ELR (cell line): Measurements from ENCODE around the gene MAGI2.
"Not testable (repeated sequence)": the region's sequence is repeated elsewhere in the genome, so short reads cannot be mapped to it uniquely, and the experiment has no call there.

ENCODE experiments used
- DNase-seq: peaks from one replicate; pipeline ENCODE4 v3.0.0-alpha.2; 2015; ENCODE audit warnings: low read depth

MAGI2 gene

DNA sequence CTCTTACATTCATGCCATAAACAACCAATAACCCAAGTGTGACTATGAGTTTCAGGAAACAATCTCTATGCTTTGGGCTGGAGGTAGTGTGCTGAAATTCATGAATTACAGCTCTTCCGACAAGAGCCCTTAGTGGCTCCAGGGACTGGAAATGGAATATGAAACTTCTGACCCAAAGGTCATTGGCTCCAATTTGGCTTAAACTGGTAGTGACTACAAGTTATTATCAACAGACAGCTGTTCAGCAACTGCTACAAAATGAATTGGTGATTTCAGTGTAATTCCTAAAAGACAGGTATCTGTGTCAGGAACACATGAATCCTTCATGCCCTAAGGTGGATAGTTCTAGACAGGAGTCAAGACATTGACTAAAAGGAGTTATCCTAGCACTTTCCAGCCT lies 909.5 kb downstream of the MAGI2 start:
- DNase-seq = no peak

DNA sequence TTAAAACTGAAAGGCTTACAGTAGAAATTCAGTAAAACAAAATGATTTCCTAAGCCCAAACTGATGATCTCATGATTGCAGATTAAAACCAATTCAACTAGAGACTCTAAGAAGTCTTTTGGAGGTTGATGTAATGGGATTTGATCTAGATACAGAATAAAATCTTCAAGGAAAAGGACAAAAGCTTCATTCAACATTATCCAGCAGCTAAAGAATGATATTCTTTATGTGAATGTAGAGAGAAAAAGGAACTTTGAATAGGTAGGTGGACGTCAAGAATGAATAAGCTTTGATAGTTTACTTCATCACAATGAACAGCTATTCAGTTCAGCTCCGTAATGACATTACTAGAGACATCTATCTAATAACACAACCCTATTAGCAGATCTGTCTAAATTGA lies 910.5 kb downstream of the MAGI2 start:
- no peak for DNase-seq

DNA sequence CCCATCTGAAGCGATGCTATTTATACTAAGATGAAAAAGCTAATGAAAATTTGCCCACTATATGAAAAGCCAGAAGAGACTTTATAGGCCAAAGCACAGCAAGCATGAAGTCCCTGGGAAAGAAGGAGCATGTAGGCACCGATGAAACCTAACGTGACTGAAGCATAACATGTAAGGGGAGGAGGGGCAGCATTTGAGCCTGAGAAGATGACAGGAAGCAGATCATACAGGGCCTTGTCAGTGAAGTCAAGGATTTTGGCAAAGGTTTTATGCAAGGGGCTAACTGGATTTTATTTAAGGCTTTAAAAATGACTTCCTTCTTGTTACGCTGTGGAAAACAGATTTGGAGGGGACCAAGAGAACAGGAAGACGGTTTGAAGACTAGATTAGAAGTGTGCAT lies 910.9 kb downstream of the MAGI2 start:
- no peak for DNase-seq

DNA sequence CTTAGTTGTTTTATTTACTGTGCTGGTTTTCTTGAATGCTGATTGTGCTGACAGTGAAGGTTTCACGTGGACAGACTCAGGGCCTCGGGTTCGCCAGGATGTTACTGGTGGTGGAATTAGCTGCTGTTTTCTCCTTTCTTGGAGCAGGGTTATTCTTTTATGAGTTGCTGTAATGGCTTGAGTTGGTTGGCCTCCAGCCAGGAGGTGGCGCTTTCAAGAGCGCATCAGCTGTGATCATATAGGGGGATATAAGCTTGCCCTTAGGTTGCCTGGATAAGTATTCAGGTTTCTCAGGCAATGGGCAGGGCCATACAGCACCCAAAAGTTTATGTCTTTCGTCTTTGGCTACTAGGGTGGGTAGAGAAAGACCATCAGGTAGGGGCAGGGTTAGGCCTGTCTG lies 913.6 kb downstream of the MAGI2 start:
- no peak for DNase-seq

DNA sequence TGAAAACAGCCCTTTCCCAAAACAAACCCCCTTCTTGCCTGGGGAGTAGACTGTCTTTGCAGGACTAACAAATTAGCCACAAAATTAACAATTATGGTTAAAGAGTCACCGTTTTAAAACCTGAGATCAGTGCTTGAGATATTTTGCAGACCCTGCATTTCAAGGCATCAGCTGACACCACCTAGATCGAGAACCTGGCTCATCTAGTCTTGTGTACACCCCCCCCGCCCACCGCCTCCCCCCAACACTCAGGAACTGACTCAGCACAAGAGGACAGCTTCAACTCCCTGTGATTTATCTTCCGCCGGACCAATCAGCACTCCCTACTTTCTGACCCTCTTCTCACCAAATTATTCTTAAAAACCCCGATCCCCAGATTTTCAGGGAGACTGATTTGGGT lies 917.8 kb downstream of the MAGI2 start:
- no peak for DNase-seq

DNA sequence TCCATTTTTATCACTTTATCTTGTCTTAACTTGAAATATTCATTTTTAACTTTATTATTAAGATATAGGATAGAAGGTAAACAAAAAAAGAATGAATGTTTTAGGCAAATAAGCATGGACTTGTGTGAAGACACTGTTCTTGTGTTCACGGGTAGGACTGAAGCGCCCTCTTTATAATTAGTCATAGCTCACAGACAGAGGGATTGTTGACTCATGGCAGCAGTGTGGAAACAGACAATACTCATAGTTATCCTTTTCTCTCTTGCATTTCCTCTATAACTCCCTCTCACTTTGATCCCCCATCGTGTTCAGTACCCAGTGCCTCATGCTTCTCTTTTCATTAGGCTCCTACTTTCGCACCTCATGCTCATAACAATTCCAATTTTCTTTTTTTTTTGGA lies 923.1 kb downstream of the MAGI2 start:
- peak; percentile 62 for DNase-seq

DNA sequence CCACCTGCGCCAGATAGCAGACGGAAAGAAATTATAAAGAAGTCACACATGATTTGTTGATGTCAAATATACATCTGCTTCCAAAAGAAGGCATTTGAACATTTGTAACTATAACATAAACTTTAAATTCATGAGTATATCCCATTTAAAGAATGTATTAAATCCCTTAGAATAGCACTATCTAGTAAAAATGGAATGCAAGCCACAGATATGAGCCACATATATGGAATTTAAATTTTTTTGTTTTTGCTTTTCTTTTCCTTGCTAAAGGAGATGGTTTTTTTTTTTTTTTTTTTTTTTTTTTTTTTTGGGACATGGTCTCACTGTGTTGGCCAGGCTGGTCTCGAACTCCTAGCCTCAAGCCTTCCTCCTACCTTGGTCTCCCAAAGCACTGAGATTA lies 924.1 kb downstream of the MAGI2 start:
- DNase-seq = peak; percentile 11

DNA sequence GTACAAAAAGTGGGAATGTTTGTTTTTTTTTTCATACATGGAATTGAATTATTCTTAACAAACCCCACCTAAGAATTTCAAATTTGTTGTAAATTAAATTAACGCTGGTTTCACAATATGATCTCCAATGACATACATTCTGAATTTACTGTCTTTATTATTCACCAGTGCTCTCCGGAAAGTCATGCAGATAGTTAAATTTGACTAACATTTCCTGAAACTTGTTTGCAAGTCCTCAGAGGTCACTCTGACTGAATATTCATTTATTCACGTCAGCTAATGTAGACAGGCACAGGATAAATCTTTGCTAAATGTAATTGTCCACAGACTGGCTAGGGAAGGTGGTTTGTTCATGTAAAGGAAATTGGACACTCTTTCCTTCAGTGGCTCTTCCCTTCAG lies 924.5 kb downstream of the MAGI2 start:
- no peak for DNase-seq

DNA sequence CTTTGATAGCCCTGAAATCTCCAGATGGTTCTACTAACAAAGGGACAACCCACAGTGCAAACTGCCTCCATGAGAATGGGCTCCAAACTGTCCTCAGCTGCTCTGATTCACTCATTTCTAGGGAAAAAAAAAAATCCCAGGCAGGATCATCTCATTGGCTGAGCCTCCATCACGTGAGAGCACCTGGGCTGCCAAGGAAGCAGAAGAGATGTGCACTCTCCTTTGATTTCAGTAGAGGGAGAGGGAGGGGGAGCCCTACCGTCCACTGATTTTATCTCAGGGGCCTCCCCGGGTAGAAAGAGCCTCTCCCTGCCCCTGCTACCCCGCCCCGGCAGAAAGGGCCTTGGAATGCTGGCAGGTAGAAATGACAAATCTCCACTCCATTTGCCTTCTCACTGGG lies 929.5 kb downstream of the MAGI2 start:
- DNase-seq = no peak

DNA sequence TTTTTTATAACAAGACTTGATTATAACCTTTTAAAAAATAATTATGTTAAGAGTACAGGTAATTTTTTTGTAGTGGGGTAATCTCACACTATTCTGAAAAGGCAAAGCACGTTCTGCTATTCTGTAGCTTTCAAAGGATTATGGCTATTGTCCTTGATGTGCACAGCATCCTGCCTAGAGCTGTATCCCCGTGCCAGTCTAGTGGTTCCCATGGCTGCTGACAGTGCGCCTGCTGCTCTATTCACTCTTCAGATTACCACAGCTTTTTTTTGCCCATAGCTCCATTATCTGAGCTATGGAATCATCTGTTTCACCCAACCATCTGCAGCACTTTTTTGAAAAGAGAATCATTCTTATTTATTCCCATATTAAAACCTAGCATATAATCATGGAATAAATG lies 931.5 kb downstream of the MAGI2 start:
- DNase-seq = no peak

DNA sequence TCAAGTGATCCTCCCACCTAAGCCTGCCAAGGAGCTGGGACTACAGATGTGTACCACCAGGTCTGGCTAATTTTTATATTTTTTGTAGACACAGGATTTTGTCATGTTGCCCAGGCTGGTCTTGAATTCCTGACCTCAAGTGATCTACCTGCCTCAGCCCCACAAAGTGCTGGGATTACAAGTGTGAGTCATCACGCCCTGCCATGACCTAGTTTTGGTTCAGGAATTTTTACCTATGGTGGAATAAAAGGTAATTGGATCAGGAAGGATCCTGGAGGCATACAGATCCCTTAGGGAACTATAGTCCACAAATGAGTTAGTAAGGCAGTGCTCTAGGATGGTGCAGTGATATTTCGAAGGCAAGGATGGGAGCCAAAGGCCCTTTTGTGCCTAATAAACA lies 937.0 kb downstream of the MAGI2 start:
- DNase-seq = no peak

DNA sequence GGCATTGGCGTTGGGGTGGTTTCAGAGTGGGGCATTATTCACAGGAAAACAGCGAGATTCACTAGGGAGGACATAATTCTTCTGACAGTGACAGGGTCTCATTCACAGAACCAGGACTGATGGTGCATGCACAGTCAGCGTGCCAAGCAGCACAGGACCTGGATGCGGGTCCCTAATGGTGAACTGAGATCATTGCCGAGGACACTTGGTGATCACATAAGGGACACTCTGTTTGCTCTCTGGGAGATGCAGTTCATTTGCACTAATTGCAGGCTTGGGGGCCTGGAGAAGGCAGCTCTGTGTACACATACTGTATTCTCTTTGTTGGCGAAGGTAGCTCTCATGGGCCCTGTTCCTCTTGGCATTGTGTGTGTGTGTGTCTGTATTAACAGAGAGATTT lies 938.8 kb downstream of the MAGI2 start:
- DNase-seq = no peak

DNA sequence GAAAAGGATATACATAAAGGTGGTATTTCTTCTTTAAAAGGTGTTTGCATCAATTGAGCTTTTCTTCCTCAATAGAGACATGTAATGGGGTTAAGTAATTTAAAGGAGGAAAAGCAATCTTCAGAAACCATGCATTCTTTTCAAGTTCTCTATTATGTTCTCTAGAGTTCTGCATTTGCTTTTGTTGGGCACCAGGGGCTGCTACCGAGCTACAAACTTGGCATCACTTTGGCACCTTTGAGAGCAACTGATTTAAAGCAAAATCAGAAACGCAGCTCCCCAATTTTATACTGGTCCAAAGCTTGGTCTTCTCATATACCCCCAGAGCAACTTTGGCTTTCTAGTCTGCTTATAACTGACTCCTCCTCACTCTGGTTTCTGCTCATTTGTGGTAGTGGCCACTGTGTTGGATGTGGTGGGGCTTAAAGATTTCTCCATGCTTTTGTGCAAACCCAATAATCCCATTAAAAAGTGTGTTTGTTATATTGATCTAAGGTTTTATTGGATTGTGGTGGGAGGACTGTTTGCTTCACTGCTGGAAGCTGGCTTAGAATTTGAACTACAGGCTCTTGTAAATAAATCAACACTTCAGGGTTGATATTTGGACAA lies 942.8 kb downstream of the MAGI2 start:
- peak; percentile 56 for DNase-seq

DNA sequence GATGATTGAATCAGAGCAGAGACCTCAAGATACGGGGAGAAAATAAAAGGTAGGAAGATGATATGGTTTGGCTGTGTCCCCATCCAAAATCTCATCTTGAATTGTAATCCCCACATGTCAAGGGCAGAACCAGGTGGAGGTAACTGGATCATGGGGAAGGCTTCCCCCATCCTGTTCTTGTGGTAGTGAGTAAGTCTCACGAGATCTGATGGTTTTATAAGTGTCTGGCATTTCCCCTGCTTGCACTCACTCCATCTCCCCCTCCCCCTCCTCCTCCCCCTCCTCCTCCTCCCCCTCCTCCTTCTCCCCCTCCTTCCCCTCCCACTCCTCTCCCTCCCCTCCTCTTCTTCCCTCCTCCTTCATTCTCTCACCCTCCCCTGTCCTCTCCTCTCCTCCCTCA lies 950.2 kb downstream of the MAGI2 start:
- DNase-seq = not testable (repeated sequence)

DNA sequence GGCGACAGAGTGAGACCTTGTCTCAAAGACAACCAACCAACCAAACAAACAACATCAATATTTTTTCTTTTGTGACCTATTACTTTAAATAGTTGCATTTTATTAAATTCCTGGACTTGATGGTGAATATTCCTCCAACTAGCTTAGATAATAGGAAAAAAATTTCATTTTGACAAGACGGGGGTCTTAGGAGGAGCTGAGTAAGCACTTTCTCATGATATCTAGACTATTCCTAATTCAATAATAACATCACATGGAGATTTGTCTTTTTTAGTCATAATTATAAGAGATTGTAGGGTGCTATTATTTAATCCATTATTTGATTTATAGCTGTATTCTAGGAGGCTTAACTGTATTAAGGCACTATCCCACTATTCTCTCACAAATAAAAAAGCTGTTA lies 952.4 kb downstream of the MAGI2 start:
- no peak for DNase-seq

DNA sequence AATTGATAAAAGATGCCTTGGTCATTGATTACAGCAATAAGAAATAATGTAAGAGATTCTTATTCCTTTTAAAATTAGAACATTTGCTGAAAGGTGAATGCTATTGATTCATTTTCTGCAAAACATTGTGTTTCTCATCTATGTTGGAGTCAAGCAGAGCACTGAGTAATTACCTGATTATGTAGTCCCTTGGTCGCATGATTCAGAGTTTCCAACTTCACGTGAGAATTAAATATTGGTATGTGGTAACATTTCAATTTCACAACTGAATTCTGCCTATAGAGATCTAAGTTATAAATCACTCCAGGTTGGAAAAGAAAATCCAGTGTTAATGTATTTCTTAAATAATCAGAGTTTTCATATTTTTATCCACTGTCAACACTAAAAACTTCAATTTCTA lies 953.5 kb downstream of the MAGI2 start:
- DNase-seq = peak; percentile 13

DNA sequence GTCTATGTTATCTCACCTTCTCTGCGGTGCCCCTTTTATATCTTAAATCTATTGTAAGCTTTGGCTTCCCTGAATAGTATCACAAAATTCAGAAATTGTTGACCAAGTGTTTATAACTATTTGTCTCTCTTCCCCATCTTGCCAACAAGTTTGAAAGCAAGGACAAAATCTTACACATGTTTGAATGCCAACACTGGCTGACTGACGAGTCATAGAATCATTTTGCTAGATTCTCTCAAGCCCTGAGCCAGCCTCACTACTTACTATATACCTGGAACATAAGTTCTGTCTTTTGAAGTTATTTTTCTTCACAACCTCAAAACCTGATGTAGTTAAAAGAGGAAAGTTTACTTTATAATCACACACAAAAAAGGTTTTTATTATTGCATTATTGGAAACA lies 954.2 kb downstream of the MAGI2 start:
- DNase-seq = no peak

DNA sequence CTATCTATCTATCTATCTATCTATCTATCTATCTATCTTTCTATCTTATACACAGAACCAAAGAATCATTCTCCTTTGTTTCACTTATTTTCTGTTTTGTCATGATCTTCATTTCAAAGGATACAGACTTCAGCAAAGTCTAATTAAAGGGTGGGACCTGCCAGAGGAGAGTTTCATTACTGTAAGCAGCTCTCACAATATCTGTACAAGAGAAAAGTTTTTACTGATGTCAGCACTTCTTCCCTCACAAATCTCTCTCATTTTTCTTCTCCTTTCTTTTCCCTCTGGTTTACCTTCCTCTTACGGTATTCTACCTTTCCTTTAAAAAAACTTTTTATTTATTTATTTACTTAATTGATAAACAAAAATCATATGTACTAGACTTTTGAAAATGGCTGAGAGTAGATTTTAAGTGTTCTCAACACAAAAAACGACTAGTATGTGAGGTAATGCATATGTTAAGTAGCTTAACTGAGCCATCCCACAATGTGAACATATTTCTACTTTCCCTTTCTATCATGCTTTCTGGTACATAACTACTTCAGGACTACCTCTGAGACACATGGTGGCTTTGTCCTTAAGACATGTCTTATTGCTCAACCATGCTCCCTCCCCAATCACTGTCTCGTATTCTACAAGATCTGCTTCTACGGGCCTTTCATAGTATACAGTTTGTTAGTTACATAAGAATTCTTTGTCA lies 955.6 kb downstream of the MAGI2 start:
- DNase-seq = no peak

DNA sequence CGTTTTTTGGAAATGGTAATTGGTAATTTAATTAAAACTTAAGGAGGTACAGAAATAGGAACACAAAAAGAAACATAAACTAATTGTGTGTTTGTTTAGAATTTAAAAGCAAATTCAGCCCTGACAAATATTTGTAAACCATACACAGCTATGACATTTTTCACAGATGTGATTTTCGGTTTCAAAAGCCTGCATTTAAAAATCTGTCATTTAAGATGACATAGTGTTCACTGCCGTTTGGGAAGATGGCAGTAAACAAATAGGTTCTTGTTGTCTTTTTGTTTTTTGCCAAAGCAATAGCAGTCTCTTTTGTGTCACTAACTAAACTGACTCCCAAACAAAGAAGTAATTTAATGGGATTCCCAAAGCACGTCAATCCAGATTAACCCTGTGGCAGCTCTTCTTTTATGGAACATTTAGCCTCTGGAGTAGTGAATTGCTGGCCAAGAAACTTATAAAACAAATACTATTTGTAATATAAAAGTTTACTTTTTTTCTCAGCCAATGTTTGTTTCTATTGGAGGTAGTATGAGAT lies 957.3 kb downstream of the MAGI2 start:
- no peak for DNase-seq

DNA sequence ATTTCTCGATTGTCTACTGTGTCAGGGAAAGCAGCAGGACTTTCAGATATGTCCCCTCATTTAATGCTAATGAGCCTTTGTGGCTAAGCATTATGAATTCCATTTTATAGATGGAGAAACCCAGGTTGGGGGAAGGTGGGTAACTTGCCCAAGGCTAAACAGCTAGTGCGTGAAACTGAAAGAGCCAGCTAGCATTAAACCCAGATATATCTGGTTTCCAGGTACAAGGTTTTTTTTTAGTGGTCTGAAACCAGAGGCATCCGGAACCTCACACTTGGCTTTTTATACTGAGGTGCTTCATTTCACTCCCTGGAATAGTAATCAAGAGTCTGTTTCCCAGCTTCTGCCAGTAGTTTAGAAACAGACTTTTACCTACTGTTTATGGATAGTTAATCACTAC lies 960.1 kb downstream of the MAGI2 start:
- DNase-seq = no peak

DNA sequence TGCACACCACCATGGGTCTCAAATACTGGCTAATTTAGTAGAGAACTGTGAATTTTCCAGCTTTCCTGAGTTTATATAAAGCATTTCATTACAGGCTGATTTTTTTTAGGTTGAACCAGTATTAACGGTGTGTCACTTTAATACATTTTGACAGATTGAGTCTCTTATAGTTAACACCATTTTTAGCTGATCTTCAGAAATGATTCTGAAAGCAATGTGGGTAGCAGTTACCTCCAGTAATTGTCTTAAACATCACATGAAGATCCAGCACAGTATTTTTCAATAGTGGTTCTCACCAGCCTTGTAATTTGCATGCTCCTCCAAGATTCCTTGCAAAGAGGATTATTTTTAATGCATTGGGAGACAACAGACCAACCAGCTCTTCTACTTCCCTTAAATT lies 961.3 kb downstream of the MAGI2 start:
- no peak for DNase-seq

DNA sequence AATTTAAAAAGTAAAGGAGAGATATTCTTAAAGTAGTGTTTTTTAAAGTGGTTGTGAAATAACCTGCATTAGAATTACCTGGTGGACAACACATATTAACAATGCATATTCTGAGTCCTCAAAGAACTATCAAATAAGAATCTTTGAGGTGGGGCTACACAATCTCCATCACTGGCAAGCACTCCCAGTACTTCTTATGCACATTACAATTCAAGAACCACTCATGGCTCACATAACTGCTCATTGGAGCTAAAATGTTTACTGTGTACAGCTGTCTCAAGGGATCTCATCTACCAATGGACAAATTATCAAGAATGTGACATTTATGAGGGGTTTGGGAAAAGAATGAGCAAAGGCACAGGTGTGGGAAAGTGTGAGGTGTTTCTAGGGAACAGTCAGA lies 962.9 kb downstream of the MAGI2 start:
- DNase-seq = no peak

DNA sequence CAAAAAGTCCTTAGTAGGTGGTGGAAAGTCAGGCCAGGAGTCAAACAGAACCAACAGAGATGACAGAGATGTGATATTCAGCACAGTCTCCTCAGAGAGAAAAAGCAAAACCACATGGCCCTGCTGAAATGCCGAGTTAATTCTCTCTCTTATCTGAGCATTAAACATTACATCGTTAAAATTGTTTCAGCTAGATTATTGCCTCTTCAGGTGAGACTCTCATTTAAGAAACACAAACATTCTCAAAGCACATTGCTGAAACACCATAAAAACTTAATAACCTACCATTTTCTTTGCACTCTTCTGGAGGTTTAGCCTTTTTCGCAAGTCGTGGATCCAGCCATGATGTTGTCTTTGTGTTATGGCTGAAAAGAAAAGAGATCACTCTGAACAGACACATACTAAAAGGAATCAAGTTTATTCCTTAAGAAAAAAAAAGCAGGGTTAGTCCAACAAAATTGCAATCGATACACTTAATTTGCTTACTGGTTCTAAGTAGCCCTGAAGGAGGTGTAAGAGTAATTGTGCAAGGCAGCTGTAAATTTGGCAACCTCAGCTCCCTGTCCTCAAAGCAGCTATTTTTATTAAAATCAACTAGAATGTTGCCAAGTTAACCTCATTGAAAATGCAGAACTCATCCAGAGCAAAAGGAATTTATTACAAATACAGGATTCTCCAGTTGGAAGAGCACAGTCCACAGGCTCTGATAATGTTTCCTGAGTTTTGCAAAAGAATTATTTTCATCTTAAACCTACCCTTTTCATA lies 963.8 kb downstream of the MAGI2 start:
- no peak for DNase-seq
